Vagina (tissue), 2 donors: ENCODE data around the gene CCDC185. TPM values are rescaled to one million over a fixed set of nuclear protein-coding genes. Genes with fewer than 3 reads are reported as not detected.
A peak's percentile ranks its signal among the peaks of the same experiment; 100 is the strongest.

ENCODE experiments used
- DNase-seq, 2 donors: peaks; one replicate each; pipeline ENCODE4 v3.0.0-alpha.2; 2017; ENCODE audit errors: extremely low spot score in 2 of 2
- H3K27ac ChIP-seq: fragments of 200-600 bp; sonication (generic); one replicate; pipeline ENCODE4 v1.5.1; 2019
- H3K27me3 ChIP-seq: fragments of 200-600 bp; sonication (generic); one replicate; pipeline ENCODE4 v1.5.1; 2019
- H3K36me3 ChIP-seq, 2 donors: fragments of 200-600 bp; sonication (generic); one replicate each; pipeline ENCODE4 v1.5.1; 2017 to 2019
- H3K4me1 ChIP-seq: fragments of 200-600 bp; sonication (generic); one replicate; pipeline ENCODE4 v1.5.1; 2019
- H3K4me3 ChIP-seq, 2 donors: fragments of 200-600 bp; sonication (generic); 1 replicate in 1 of 2; 2 replicates in 1 of 2; pipeline ENCODE4 v1.5.1; 2016 to 2019
- H3K9me3 ChIP-seq: fragments of 200-600 bp; sonication (generic); one replicate; pipeline ENCODE4 v1.5.1; 2019
- POLR2A ChIP-seq, 2 donors: fragments of 450-650 bp; IDR thresholded peaks; one replicate each; pipeline ENCODE4 v1.6.1; 2017; ENCODE audit warnings: antibody characterized with exemption in 2 of 2, mild to moderate bottlenecking in 2 of 2, moderate library complexity in 2 of 2
- POLR2AphosphoS5 ChIP-seq, 2 donors: sonication (generic); formaldehyde crosslinking; IDR thresholded peaks; one replicate each; pipeline ENCODE4 v1.9.0; 2017; ENCODE audit warnings: antibody characterized with exemption in 2 of 2, mild to moderate bottlenecking in 2 of 2, low read depth in 1 of 2; ENCODE audit not compliant: insufficient read depth in 1 of 2
- intact Hi-C: fragments of 100-400 bp; cut with DNase I; formaldehyde crosslinking; loops from one replicate; pipeline ENCODE4 v1.15.1; 2023
- total RNA-seq: library from RNA; depleted of rRNA; stranded (reverse); fragments of >200 nt; gene quantifications from one replicate; pipeline ENCODE4 v1.2.3, GENCODE V29; 2016
- TF ChIP-seq, protein P1 (sequence below), 3 experiments: fragments of 450-650 bp in 2 of 3; fragments of 200-600 bp in 1 of 3; sonication (generic) in 1 of 3; IDR thresholded peaks; one replicate each; pipeline ENCODE4 v1.5.1; 2017 to 2019; ENCODE audit warnings: antibody characterized with exemption in 3 of 3, mild to moderate bottlenecking in 2 of 3, moderate library complexity in 2 of 3

The CCDC185 gene
- total RNA-seq, 1 donor from 2014 or later = not detected

DNA sequence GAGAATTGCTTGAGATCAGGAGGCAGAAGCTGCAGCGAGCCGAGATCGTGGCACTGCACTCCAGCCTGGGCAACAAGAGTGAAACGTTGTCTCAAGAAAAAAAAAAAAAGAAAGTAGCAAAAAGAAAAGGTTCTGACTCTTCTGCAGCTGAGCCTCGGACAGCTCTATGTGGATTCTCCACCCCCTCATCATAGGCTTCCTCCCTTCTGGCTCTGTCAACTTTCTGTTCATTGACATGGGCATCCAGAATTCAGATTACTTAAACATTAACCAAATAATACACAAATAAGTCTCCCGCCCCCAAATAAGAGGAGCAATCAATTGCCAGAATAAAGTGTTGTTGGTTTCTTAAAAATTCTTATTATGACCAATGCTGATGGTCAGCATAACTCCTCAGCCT lies 39.3 kb upstream of the CCDC185 start:
- Histone ChIP-seq H3K27me3 (no peaks in the 10 kb centered on the region), H3K4me1 (no peaks in the 10 kb centered on the region), H3K36me3 (no peaks in the 10 kb centered on the region), H3K4me3 (no peak overlapping the region), H3K27ac (no peak overlapping the region), H3K9me3 (no peaks in the 10 kb centered on the region)
- no peak for DNase-seq
- TF ChIP-seq POLR2A (IDR thresholded peaks at IDR 0.05) = no peak
- TF ChIP-seq POLR2AphosphoS5 (IDR thresholded peaks at IDR 0.05; ENCODE audit: insufficient read depth in 1 of 2, low read depth in 1 of 2) = no peak
- TF ChIP-seq, protein P1, sequence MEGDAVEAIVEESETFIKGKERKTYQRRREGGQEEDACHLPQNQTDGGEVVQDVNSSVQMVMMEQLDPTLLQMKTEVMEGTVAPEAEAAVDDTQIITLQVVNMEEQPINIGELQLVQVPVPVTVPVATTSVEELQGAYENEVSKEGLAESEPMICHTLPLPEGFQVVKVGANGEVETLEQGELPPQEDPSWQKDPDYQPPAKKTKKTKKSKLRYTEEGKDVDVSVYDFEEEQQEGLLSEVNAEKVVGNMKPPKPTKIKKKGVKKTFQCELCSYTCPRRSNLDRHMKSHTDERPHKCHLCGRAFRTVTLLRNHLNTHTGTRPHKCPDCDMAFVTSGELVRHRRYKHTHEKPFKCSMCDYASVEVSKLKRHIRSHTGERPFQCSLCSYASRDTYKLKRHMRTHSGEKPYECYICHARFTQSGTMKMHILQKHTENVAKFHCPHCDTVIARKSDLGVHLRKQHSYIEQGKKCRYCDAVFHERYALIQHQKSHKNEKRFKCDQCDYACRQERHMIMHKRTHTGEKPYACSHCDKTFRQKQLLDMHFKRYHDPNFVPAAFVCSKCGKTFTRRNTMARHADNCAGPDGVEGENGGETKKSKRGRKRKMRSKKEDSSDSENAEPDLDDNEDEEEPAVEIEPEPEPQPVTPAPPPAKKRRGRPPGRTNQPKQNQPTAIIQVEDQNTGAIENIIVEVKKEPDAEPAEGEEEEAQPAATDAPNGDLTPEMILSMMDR (IDR thresholded peaks at IDR 0.05) = no peak
- intact Hi-C loops = no loop called here

DNA sequence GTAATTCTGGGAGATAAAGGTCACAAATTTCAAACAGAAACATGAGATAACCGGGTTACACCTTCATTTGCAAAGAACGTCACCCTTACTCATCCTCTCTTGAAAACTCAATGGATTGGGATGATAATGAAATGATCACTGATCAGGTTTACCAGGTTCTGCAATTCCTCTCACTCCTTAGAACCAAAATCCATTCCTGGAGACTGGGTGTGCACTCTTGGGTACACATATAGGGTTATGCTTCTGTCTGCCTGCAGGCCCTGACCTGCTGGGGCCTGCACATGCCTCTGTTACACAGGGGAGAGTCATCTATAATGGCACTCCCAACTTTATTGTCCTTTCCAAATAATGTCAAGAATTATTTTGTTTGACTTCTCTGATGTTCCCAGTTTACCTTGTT lies 37.5 kb upstream of the CCDC185 start:
- no peak for DNase-seq
- intact Hi-C loops = no loop called here

DNA sequence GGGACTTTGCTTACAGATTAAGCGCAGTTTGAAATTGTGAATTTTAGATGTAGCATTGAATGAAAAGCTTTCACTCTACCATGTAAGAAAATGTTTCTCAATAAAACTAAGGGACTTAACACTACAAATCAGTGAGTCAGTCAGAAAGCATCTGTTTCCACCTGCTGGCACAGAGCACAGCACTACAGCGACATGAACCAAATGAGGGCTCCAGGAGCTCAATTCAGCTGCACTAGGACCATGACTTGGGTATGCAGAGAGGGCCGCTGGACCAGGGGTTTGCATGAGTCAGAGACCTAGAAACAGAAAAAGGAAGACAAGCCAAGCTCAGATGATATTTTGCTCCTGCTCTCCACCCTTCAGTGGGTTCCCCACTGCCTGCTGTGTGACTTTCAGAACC lies 34.4 kb upstream of the CCDC185 start:
- no peak for DNase-seq
- TF ChIP-seq, protein P1 (IDR thresholded peaks at IDR 0.05) = no peak
- TF ChIP-seq POLR2A (IDR thresholded peaks at IDR 0.05) = no peak
- no peak for TF ChIP-seq POLR2AphosphoS5 (IDR thresholded peaks at IDR 0.05; ENCODE audit: insufficient read depth in 1 of 2, low read depth in 1 of 2)
- H3K36me3 ChIP-seq = no peaks in the 10 kb centered on the region
- H3K4me3 ChIP-seq = no peak overlapping the region
- intact Hi-C loops = no loop called here
- H3K27me3 ChIP-seq = no peaks in the 10 kb centered on the region
- no peaks in the 10 kb centered on the region for H3K9me3 ChIP-seq
- H3K4me1 ChIP-seq = peaks cover 12% of the 10 kb centered on the region
- no peak overlapping the region for H3K27ac ChIP-seq

More for the DNA sequence above, 37.5 kb upstream of the CCDC185 start:
- no peaks in the 10 kb centered on the region for H3K4me1 ChIP-seq
- no peaks in the 10 kb centered on the region for H3K9me3 ChIP-seq
- no peak overlapping the region for H3K4me3 ChIP-seq
- TF ChIP-seq, protein P1 (IDR thresholded peaks at IDR 0.05) = no peak
- TF ChIP-seq POLR2AphosphoS5 (IDR thresholded peaks at IDR 0.05; ENCODE audit: insufficient read depth in 1 of 2, low read depth in 1 of 2) (peak in 1 of 2 donors; percentile 74), POLR2A (IDR thresholded peaks at IDR 0.05) (no peak)
- H3K27ac ChIP-seq = no peak overlapping the region
- H3K36me3 ChIP-seq = no peaks in the 10 kb centered on the region
- no peaks in the 10 kb centered on the region for H3K27me3 ChIP-seq

DNA sequence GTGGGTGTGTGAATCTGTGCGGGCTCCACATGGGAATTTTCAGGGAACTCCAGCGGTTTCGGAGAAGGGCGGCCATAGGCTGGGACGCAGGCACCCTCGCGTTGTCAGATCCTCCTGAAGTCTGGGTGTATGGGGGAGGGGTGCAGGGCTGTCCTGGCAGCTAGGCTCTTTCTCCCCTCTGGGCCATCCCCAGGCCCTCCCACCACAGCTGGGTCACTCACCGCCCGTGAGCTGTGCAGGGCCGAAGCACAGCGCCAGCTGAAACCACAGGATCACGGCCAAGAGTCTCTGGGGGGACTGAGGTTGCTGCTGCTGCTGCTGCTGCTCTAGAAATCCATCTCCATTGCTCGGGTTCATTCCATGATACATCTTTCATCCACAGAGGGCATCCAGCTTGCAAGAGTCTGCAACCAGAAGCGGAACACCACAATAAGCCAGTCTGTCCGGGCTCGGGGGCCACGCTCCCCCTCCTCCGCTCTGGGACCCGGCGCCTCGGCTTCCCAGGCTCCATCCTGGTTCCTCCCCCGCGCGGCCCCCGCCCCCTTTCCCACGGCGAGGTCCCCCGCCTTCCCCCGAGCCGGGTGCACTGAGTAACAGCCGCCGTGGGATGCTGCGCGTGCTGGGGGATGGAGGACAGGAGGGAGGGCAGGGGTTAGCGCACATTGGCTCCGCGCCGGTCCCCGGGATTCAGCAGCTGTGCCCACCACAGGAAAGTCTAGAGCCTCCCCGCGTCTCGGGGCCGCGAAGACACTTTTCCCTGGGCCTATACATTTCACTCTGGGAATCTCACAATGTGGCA lies 30.0 kb upstream of the CCDC185 start:
- H3K27me3 ChIP-seq = no peaks in the 10 kb centered on the region
- H3K9me3 ChIP-seq = no peaks in the 10 kb centered on the region
- intact Hi-C loops = no loop called here
- no peak overlapping the region for H3K27ac ChIP-seq
- TF ChIP-seq POLR2A (IDR thresholded peaks at IDR 0.05) (no peak), POLR2AphosphoS5 (IDR thresholded peaks at IDR 0.05; ENCODE audit: insufficient read depth in 1 of 2, low read depth in 1 of 2) (no peak)
- TF ChIP-seq, protein P1 (IDR thresholded peaks at IDR 0.05) = no peak
- H3K36me3 ChIP-seq = no peaks in the 10 kb centered on the region
- DNase-seq = no peak
- peak overlapping the region; percentile 52 to 55 for H3K4me3 ChIP-seq
- H3K4me1 ChIP-seq = peaks cover 21% of the 10 kb centered on the region
